H1 (cell line): ENCODE data around the gene ASMTL. TPM values are rescaled to one million over a fixed set of nuclear protein-coding genes. Genes with fewer than 3 reads are reported as not detected.

ENCODE experiments used
- CTCF ChIA-PET: fragments of 300-600 bp; sonication (Branson Sonifier 250); formaldehyde crosslinking; loops from one replicate; lab custom pipeline; 2021; ENCODE audit not compliant: partially characterized antibody; lab: Charles Lee
- POLR2A ChIA-PET: fragments of 300-600 bp; sonication (Branson Sonifier 250); formaldehyde crosslinking; loops from one replicate; lab custom pipeline; 2021; ENCODE audit warnings: inconsistent platforms; ENCODE audit not compliant: partially characterized antibody; lab: Charles Lee
- DNase-seq, 2 experiments: peaks; one replicate each; pipeline versions ENCODE4 v3.0.0 to v3.0.0-alpha.2; 2010 to 2022; ENCODE audit warnings: low spot score in 2 of 2, low read depth in 1 of 2, mixed read lengths in 1 of 2
- FAIRE-seq: peaks from 2 replicates; lab custom pipeline; 2011; peaks lifted over from hg19 to GRCh38; lab: Jason Lieb, UNC
- H2AFZ ChIP-seq: 2 replicates; pipeline ENCODE4 v1.8.1; 2012; ENCODE audit warnings: low read length, inconsistent platforms
- H2AK5ac ChIP-seq: 2 replicates; pipeline ENCODE4 v1.6.1; 2013; ENCODE audit warnings: low read depth, low read length
- H2BK120ac ChIP-seq: replicated peaks from 2 replicates; pipeline ENCODE3; 2013; ENCODE audit warnings: low read depth, low read length, inconsistent platforms
- H2BK12ac ChIP-seq: 2 replicates; pipeline ENCODE4 v1.6.1; 2013; ENCODE audit warnings: low read depth, low read length
- H2BK15ac ChIP-seq: 2 replicates; pipeline ENCODE4 v1.6.1; 2013; ENCODE audit warnings: low read length
- H2BK20ac ChIP-seq: 2 replicates; pipeline ENCODE4 v1.6.1; 2013; ENCODE audit warnings: low read length
- H2BK5ac ChIP-seq: 2 replicates; pipeline ENCODE4 v1.6.1; 2013; ENCODE audit warnings: low read depth, low read length
- H3K14ac ChIP-seq: 2 replicates; pipeline ENCODE4 v1.6.1; 2013; ENCODE audit warnings: inconsistent platforms; ENCODE audit not compliant: insufficient read length
- H3K18ac ChIP-seq: 2 replicates; pipeline ENCODE4 v1.6.1; 2013; ENCODE audit warnings: low read length; ENCODE audit errors: extremely low read depth
- H3K23ac ChIP-seq: 2 replicates; pipeline ENCODE4 v1.6.1; 2013; ENCODE audit warnings: inconsistent platforms; ENCODE audit not compliant: insufficient read length
- H3K23me2 ChIP-seq: 2 replicates; pipeline ENCODE4 v1.6.1; 2013; ENCODE audit warnings: low read depth, low read length
- H3K27ac ChIP-seq: 2 replicates; pipeline ENCODE4 v1.6.1; 2011; ENCODE audit warnings: low read depth, low read length, inconsistent platforms
- H3K27me3 ChIP-seq, 4 experiments: replicated peaks in 1 of 4; 1 replicate in 1 of 4; 2 replicates in 3 of 4; pipeline versions ENCODE4 v1.6.1 to v1.8.1; 2011 to 2013; ENCODE audit warnings: low read length in 3 of 4, mild to moderate bottlenecking in 3 of 4, inconsistent platforms in 2 of 4, mixed read lengths in 2 of 4, moderate library complexity in 1 of 4; ENCODE audit not compliant: control insufficient read depth in 3 of 4, insufficient read depth in 3 of 4; ENCODE audit errors: extremely low read depth in 1 of 4
- H3K36me3 ChIP-seq, 4 experiments: 2 replicates each; pipeline versions ENCODE4 v1.6.1 to v1.8.1; 2011 to 2013; ENCODE audit warnings: mild to moderate bottlenecking in 4 of 4, low read length in 3 of 4, moderate library complexity in 2 of 4, control low read depth in 1 of 4, inconsistent platforms in 1 of 4; ENCODE audit not compliant: insufficient read depth in 4 of 4, control insufficient read depth in 2 of 4
- H3K4ac ChIP-seq: replicated peaks from 2 replicates; pipeline ENCODE3; 2013; ENCODE audit warnings: low read length, low read depth, mixed read lengths, inconsistent platforms; ENCODE audit not compliant: insufficient read length
- H3K4me1 ChIP-seq, 4 experiments: replicated peaks in 1 of 4; 1 replicate in 1 of 4; 2 replicates in 3 of 4; pipeline versions ENCODE4 v1.6.1 to v1.8.1; 2011 to 2013; ENCODE audit warnings: low read length in 3 of 4, inconsistent platforms in 2 of 4, mixed read lengths in 1 of 4; ENCODE audit not compliant: insufficient read depth in 4 of 4, control insufficient read depth in 3 of 4
- H3K4me2 ChIP-seq, 2 experiments: 2 replicates each; pipeline versions ENCODE4 v1.6.1 to v1.8.1; 2011 to 2013; ENCODE audit warnings: low read depth in 2 of 2, low read length in 2 of 2, control low read depth in 1 of 2, inconsistent platforms in 1 of 2, mild to moderate bottlenecking in 1 of 2; ENCODE audit not compliant: insufficient read depth in 1 of 2
- H3K4me3 ChIP-seq, 4 experiments: fragments of 200-600, 300-600 bp in 1 of 4; sonication (generic), shearing (Covaris generic), sonication (Bioruptor Twin) in 1 of 4; 2 replicates each; pipeline versions ENCODE4 v1.5.1 to v1.8.1; 2011 to 2016; ENCODE audit warnings: low read length in 4 of 4, low read depth in 3 of 4, control low read depth in 2 of 4, inconsistent platforms in 2 of 4, mild to moderate bottlenecking in 2 of 4, mixed read lengths in 1 of 4, moderate library complexity in 1 of 4; ENCODE audit not compliant: insufficient read depth in 2 of 4; ENCODE audit errors: extremely low read depth in 1 of 4
- H3K56ac ChIP-seq: replicated peaks from 2 replicates; pipeline ENCODE3; 2013; ENCODE audit warnings: low read depth, mild to moderate bottlenecking, mixed read lengths, low read length, inconsistent platforms; ENCODE audit not compliant: insufficient read length
- H3K79me1 ChIP-seq: 2 replicates; pipeline ENCODE4 v1.6.1; 2013; ENCODE audit warnings: low read depth, low read length, control low read depth
- H3K79me2 ChIP-seq, 2 experiments: 2 replicates each; pipeline versions ENCODE4 v1.6.1 to v1.8.1; 2012 to 2013; ENCODE audit warnings: low read length in 2 of 2, mild to moderate bottlenecking in 2 of 2, inconsistent platforms in 1 of 2; ENCODE audit not compliant: insufficient read depth in 2 of 2, control insufficient read depth in 1 of 2
- H3K9ac ChIP-seq, 4 experiments: replicated peaks in 1 of 4; 1 replicate in 1 of 4; 2 replicates in 3 of 4; pipeline versions ENCODE4 v1.6.1 to v1.8.1; 2011 to 2013; ENCODE audit warnings: low read depth in 3 of 4, low read length in 3 of 4, control low read depth in 2 of 4, mild to moderate bottlenecking in 2 of 4, moderate library complexity in 2 of 4, inconsistent platforms in 1 of 4; ENCODE audit errors: extremely low read depth in 1 of 4
- H3K9me3 ChIP-seq, 2 experiments: 2 replicates each; pipeline versions ENCODE4 v1.6.1 to v1.8.1; 2012 to 2013; ENCODE audit warnings: mild to moderate bottlenecking in 2 of 2, moderate library complexity in 2 of 2, control low read depth in 1 of 2, inconsistent platforms in 1 of 2, low read depth in 1 of 2, low read length in 1 of 2, mixed read lengths in 1 of 2; ENCODE audit not compliant: insufficient read depth in 2 of 2
- H4K20me1 ChIP-seq, 2 experiments: replicated peaks in 1 of 2; 2 replicates each; pipeline versions ENCODE3 to v1.8.1; 2011 to 2013; ENCODE audit warnings: inconsistent platforms in 2 of 2, low read length in 2 of 2, mild to moderate bottlenecking in 1 of 2; ENCODE audit not compliant: insufficient read depth in 2 of 2, control insufficient read depth in 1 of 2
- H4K5ac ChIP-seq: 2 replicates; pipeline ENCODE4 v1.6.1; 2013; ENCODE audit warnings: low read length, low read depth, mixed read lengths, inconsistent platforms; ENCODE audit not compliant: insufficient read length
- H4K8ac ChIP-seq: 2 replicates; pipeline ENCODE4 v1.8.0; 2013; ENCODE audit warnings: mild to moderate bottlenecking, moderate library complexity, low read length, inconsistent platforms; ENCODE audit not compliant: insufficient read depth; ENCODE audit errors: extremely low read depth
- H4K91ac ChIP-seq: replicated peaks from 2 replicates; pipeline ENCODE3; 2013; ENCODE audit warnings: low read length, mixed read lengths, inconsistent platforms; ENCODE audit not compliant: insufficient read length
- CHD1 ChIP-seq: IDR thresholded peaks from 2 replicates; pipeline ENCODE4 v1.6.1; 2012; ENCODE audit warnings: low read depth, low read length, improper control_type of control experiment
- FOSL1 ChIP-seq: IDR thresholded peaks from 2 replicates; pipeline ENCODE4 v1.6.1; 2011; ENCODE audit warnings: mild to moderate bottlenecking, low read depth, low read length, moderate library complexity; ENCODE audit not compliant: insufficient read depth
- JUN ChIP-seq: IDR thresholded peaks from 2 replicates; pipeline ENCODE4 v1.6.1; 2011; ENCODE audit warnings: low read depth, mild to moderate bottlenecking, improper control_type of control experiment, low read length
- JUND ChIP-seq: IDR thresholded peaks from 2 replicates; pipeline ENCODE4 v1.6.1; 2011; ENCODE audit warnings: mild to moderate bottlenecking, improper control_type of control experiment, low read length
- KDM1A ChIP-seq: fragments of 200-600, 300-600 bp; sonication (generic); IDR thresholded peaks from 2 replicates; pipeline ENCODE4 v1.7.1; 2016; ENCODE audit warnings: mild to moderate bottlenecking, low read length, borderline replicate concordance
- KDM5A ChIP-seq: fragments of 200-600 bp; IDR thresholded peaks from 2 replicates; pipeline ENCODE4 v1.7.1; 2012; ENCODE audit warnings: mild to moderate bottlenecking, low read length, inconsistent platforms, mixed read lengths
- PHF8 ChIP-seq: fragments of 200-600 bp; sonication (generic); conservative IDR thresholded peaks from 2 replicates; pipeline ENCODE4 v1.7.1; 2012; ENCODE audit warnings: low read depth, mild to moderate bottlenecking, inconsistent platforms, low read length, moderate library complexity
- RBBP5 ChIP-seq: IDR thresholded peaks from 2 replicates; pipeline ENCODE4 v1.7.1; 2012; ENCODE audit warnings: low read depth, mild to moderate bottlenecking, inconsistent platforms, low read length, moderate library complexity, borderline replicate concordance
- YY1 ChIP-seq: IDR thresholded peaks from 2 replicates; pipeline ENCODE4 v1.6.1; 2011; ENCODE audit warnings: low read depth, mild to moderate bottlenecking, low read length
- WGBS, 2 experiments: shearing (Covaris generic) in 1 of 2; methylation state at CpG; one replicate each; pipeline versions ENCODE4 v1.1.6 to v1.1.7; 2013 to 2015; ENCODE audit warnings: low lambda C conversion rate in 2 of 2, mixed read lengths in 2 of 2, inconsistent platforms in 1 of 2, low coverage in 1 of 2, missing lambda C conversion rate in 1 of 2; ENCODE audit not compliant: insufficient replicate concordance in 2 of 2, insufficient coverage in 1 of 2, insufficient read length in 1 of 2; ENCODE audit errors: extremely low coverage in 1 of 2, missing lambda C conversion rate in 1 of 2; 5-methylcytosine and 5-hydroxymethylcytosine counted together
- polyA plus RNA-seq, 7 experiments: library from polyadenylated mRNA; depleted of rRNA in 3 of 7; stranded (reverse) in 5 of 7; unstranded in 2 of 7; fragments of >200 nt in 5 of 7; fragments of 200-250 nt in 2 of 7; gene quantifications; 1 replicate in 5 of 7; 2 replicates in 1 of 7; 4 replicates in 1 of 7; pipeline versions ENCODE4 v1.2.1 to v1.2.3, GENCODE V29; 2011 to 2013; ENCODE audit warnings: missing spikeins in 2 of 7, mixed read lengths in 2 of 7
- total RNA-seq: library from RNA; stranded (reverse); fragmentation: NEBNext Ultra II Directional; extraction: Animal tissue kit (Norgen Biotek cat#: 25700); gene quantifications from 2 replicates; pipeline ENCODE4 v1.2.1, GENCODE V29; 2021
- TF ChIP-seq, protein P1 (sequence below): IDR thresholded peaks from 2 replicates; pipeline ENCODE4 v1.6.1; 2012; ENCODE audit warnings: low read length, inconsistent platforms

ASMTL gene
- total and polyA plus RNA-seq, 2 of the 8 experiments (the other 6 are each of a cell fraction or from before 2014, with no cell fraction given): 75.6 to 81.4 TPM

DNA sequence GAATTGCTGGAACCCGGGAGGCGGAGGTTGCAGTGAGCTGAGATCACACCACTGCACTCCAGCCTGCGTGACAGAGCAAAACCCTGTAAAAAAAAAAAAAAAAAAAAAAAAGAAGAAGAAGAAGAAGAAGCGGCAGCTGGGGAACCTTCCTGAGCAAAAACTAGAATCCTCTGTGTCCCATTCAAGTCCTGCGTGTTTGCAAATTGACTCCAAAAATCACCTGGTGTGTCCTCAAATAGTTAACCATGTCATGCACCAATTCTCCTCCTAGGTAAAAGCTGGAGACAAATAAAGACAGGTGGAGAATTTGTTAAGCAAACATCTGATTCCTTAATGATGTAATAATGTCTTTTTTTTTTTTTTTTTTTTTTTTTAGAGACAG lies 31.9 kb upstream of the ASMTL start:
- Histone ChIP-seq H3K9ac (no peak overlapping the region), H3K23me2 (no peaks in the 10 kb centered on the region; the same call in 1 of the 2 replicates), H2BK120ac (no peak overlapping the region), H3K27me3 (no peaks in the 10 kb centered on the region), H3K79me1 (no peaks in the 10 kb centered on the region), H3K23ac (no peak overlapping the region), H3K9me3 (peaks cover 0 to 9% of the 10 kb centered on the region in 2 experiments; a peak in 2 of 4 replicates), H3K4me2 (no peak overlapping the region), H3K56ac (no peak overlapping the region), H3K36me3 (no peaks in the 10 kb centered on the region), H2AK5ac (no peak overlapping the region), H4K20me1 (no peaks in the 10 kb centered on the region), H3K79me2 (no peaks in the 10 kb centered on the region), H2BK20ac (no peak overlapping the region), H2AFZ (no peak overlapping the region), H4K91ac (no peak overlapping the region), H2BK5ac (no peak overlapping the region), H3K14ac (no peak overlapping the region), H3K4me1 (peaks cover 4 to 11% (median 5%) of the 10 kb centered on the region in 4 experiments; a peak in 5 of 7 replicates), H3K4me3 (no peak overlapping the region), H2BK15ac (no peak overlapping the region), H4K5ac (no peak overlapping the region), H2BK12ac (no peak overlapping the region), H3K18ac (no peak overlapping the region), H3K27ac (no peak overlapping the region), H4K8ac (no peak overlapping the region), H3K4ac (no peak overlapping the region)
- 100% methylated on average over 1 of the region's 5 CpGs; no CpG with 5 or more reads in 1 of the 2 experiments for WGBS, 2 experiments
- POLR2A ChIA-PET: no interaction called here
- TF ChIP-seq, protein P1, sequence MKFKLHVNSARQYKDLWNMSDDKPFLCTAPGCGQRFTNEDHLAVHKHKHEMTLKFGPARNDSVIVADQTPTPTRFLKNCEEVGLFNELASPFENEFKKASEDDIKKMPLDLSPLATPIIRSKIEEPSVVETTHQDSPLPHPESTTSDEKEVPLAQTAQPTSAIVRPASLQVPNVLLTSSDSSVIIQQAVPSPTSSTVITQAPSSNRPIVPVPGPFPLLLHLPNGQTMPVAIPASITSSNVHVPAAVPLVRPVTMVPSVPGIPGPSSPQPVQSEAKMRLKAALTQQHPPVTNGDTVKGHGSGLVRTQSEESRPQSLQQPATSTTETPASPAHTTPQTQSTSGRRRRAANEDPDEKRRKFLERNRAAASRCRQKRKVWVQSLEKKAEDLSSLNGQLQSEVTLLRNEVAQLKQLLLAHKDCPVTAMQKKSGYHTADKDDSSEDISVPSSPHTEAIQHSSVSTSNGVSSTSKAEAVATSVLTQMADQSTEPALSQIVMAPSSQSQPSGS: no peak
- no peak for TF ChIP-seq FOSL1
- no peak for TF ChIP-seq KDM5A
- no peak for TF ChIP-seq CHD1
- no peak for TF ChIP-seq KDM1A
- no peak for TF ChIP-seq PHF8
- TF ChIP-seq JUN: no peak
- no peak for TF ChIP-seq JUND
- no peak for TF ChIP-seq YY1
- TF ChIP-seq RBBP5: no peak
- CTCF ChIA-PET: no interaction called here
- DNase-seq (no peak), FAIRE-seq (no peak)
